Mammary epithelial cell (primary cell): ENCODE data around the gene SORCS2.

Experiments used
- EZH2 ChIP-seq: IDR thresholded peaks from 2 replicates; pipeline ENCODE4 v1.6.1; 2012; ENCODE audit warnings: low read length, inconsistent platforms, borderline replicate concordance
- TF ChIP-seq, protein P1 (sequence below), 2 donors: IDR thresholded peaks in 1 of 2; conservative IDR thresholded peaks in 1 of 2; 2 replicates each; pipeline ENCODE4 v1.5.1; 2011 to 2012; ENCODE audit warnings: inconsistent platforms in 2 of 2, low read length in 2 of 2, mild to moderate bottlenecking in 2 of 2, control low read depth in 1 of 2, low read depth in 1 of 2; ENCODE audit not compliant: insufficient read depth in 1 of 2; ENCODE audit errors: extremely low read depth in 1 of 2

DNA sequence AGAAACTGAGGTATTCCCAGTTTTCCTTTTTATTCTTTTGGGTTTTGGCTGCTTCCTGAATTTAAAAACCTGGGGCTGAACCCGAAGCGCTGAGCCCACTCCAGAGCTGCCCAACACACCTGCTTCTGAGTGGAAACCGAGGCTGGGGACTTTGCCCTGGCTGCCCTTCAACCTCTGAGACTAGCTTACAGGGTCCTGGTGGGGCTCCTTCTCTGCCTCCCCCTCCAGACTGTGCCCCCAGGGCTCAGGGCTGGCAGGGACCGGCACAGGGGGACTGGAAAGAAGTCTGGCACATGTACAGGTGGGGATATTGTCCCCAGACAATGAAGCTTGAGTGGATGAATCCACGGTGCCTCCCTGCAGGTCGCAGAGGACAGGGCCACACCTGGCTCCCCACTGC lies 482.8 kb downstream of the SORCS2 start:
- TF ChIP-seq, protein P1, sequence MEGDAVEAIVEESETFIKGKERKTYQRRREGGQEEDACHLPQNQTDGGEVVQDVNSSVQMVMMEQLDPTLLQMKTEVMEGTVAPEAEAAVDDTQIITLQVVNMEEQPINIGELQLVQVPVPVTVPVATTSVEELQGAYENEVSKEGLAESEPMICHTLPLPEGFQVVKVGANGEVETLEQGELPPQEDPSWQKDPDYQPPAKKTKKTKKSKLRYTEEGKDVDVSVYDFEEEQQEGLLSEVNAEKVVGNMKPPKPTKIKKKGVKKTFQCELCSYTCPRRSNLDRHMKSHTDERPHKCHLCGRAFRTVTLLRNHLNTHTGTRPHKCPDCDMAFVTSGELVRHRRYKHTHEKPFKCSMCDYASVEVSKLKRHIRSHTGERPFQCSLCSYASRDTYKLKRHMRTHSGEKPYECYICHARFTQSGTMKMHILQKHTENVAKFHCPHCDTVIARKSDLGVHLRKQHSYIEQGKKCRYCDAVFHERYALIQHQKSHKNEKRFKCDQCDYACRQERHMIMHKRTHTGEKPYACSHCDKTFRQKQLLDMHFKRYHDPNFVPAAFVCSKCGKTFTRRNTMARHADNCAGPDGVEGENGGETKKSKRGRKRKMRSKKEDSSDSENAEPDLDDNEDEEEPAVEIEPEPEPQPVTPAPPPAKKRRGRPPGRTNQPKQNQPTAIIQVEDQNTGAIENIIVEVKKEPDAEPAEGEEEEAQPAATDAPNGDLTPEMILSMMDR (conservative IDR thresholded peaks at IDR 0.05 in 1 of 2, IDR thresholded peaks at IDR 0.05 in 1 of 2; ENCODE audit: extremely low read depth in 1 of 2, insufficient read depth in 1 of 2, low read depth in 1 of 2, low read length in 2 of 2) = no peak
- TF ChIP-seq EZH2 = no peak
